Brain pericyte (primary cell): ENCODE data around the gene CCDC78.
"Not testable (repeated sequence)": the region's sequence is repeated elsewhere in the genome, so short reads cannot be mapped to it uniquely, and the experiment has no call there.

ENCODE experiments used
- DNase-seq: peaks from one replicate; pipeline ENCODE4 v3.0.0-alpha.2; 2012; ENCODE audit warnings: low read depth, low spot score

The CCDC78 gene

GRCh38 chr16:760545-761343, 34.5 kb upstream of the CCDC78 start, which contains the start of gene MSLN:
TSS of gene MSLN (plus strand) at chr16:760734. CDS start at chr16:762681, 1,947 bp downstream.
- no peak for DNase-seq

GRCh38 chr16:760065-760464, 33.8 kb upstream of the CCDC78 start:
- no peak for DNase-seq

- no peak for DNase-seq
These were observed 33.1 kb upstream of the CCDC78 start for GRCh38 chr16:759110-759910.

DNA sequence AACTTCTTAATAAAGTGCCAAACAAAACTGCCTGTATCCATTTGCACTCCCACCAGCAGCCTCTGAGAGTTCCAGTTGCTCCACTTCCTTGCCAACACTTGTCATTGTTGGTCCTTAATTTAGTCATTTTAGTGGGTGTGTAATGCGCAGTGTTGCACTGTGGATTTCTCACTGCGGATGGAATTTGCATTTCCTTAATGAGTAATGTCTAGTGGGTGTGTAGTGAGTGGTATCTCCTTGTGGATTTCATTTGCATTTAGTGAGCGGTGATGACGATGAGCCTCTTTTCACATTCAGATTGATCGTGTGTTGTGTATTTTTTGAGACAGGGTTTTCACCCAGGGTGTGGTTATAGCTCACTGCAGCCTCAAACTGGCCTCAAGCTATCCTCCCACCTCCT, 30.2 kb upstream of the CCDC78 start:
- DNase-seq = no peak

GRCh38 chr16:754656-755055, 28.4 kb upstream of the CCDC78 start:
- no peak for DNase-seq

DNA sequence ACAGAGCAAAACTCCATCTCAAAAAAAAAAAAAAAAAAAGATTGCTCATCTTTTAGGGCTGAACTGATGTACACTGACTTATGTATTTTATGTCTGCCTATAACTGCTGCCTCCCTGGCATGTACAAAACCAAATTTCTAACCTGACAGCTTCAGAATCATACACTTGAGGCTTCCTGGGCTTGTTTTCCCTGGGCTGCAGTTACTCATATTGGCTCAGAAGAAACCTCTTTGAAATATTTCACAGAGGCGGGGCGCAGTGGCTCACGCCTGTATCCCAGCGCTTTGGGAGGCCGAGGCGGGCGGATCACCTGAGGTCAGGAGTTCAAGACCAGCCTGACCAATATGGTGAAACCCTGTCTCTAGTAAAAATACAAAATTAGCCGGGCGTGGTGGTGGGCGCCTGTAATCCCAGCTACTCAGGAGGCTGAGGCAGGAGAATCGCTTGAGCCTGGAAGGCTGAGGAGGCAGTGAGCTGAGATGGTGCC, 27.9 kb upstream of the CCDC78 start:
- not testable (repeated sequence) for DNase-seq

DNA sequence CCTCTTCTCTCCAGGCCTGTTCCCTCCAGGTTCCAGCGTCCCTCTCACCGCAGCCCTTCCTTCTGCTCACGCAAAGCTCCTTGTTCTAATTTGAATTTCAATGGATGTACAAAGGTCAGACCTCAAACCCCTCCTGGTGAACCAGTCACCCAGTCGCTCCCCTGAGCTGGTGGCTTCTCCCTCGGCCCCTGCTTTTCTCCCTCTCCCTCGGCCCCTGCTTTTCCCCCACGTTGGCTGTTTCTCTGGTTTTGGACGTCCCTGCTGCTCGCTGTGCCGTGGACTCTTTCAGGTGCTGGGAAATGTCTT, 25.7 kb upstream of the CCDC78 start:
- no peak for DNase-seq

DNA sequence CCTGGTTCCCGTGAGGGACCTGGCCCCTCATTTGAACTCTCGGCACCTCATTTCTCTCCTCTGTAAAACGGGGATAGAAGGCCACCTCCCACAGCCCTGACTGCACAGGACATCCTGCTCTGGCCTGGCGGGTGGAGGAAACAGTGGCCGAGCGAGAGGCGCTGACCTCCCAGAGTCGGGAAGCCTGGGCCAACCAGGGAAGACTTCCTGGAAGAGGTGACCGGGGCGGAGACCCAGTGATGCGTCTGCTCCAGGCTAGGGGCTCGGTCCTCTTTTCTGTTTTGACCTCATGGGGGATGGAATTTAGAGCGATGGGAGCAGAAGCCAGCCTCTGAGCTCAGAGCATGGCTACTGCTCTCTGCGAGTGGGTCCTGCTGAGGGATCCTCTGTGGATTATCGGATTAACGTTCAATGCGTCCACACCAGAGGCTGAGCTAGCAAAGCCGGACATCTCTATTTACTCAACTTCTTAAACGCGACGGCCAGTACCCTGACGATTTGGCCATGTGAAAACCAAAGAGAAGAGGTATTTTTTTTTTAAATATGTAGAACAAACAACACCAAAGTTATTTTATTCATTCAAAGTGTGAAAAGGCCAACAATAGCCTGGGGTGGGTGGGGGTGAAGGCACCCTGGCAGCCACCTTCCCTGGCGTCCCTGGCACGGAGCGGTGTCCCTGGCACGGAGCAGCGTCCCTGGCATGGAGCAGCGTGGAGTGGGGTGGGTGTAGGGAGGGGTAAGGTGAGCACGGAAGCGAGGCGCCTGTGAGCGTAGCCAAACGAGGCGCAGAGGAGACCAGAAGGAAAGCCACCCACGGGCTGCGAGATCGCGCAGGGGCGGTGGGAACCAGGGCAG, 25.1 kb upstream of the CCDC78 start:
- DNase-seq = no peak

DNA sequence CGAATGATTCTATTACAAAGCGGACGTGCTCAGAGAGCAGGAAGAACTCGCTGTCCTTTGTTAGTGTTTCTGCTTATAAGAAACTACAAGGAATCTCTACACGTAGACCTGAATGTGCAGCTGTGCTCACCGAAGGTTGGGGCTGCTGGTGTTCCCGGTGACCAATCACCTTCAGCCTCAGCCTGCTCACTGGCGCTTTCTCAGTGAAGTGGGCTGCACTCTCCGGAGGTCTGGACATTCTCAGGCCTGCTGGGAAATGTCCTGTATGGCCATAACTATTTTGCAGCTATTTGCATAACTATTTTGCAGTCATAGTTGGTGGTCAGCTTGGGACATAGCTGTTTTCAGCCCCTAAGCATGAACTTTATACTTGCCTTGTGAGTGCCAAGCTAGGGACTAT, 24.2 kb upstream of the CCDC78 start:
- DNase-seq = no peak

GRCh38 chr16:749010-749409, 22.8 kb upstream of the CCDC78 start:
- DNase-seq = no peak

DNA sequence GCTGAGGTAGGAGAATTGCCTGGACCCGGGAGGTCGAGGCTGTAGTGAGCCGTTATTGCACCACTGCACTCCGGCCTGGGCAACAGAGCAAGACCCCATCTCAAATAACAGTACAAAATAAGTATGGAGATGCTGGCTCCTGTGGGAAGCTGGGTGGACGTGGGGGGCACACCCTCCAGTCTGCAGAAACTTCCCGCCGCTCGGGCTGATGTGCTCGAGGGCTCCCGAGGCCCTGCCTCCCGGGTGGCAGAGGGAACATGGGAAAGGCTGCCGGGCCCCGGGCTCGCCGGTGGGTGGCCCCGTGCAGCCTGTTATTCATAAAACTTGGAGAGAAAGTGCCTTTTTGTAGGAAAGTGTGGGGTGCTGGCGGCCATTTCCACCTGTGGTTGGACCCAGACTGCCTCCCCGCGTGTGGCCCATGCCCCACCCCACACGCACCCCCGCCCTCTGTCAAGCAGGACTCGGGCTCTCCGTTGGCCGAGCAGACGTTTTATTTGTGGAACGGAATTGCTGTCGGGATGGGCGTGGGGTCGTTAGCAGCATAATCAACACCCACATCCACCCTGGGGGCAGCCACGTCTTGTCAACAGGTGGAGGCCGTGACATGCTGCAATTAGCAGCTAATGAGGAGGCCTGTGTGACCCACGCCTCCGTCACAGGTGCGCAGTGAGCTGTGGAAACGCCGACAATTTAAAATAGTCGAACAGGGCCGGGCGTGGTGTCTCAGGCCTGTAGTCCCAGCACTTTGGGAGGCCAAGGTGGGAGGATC, 21.9 kb upstream of the CCDC78 start:
- no peak for DNase-seq

- no peak for DNase-seq
These were observed 20.4 kb upstream of the CCDC78 start for GRCh38 chr16:746637-747036.

DNA sequence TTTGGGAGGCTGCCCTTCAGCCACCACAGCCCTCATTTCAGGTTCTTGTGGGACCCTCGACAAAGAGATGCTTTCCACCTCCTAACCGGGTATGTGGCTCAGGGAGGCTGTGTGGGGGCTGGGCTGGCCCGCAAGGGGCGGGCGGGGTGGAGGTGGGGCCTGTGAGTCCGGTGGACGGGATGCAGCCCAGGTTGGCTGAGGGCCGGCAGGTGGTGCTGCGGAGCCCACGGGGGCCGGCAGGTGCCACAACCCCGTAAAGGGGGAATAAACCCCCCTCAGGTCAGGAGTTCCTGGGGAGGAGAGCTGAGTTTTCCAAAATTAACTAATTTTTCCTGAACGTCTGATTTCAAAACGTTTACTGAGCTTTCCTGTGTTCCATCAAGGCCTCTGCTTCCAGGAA, 19.5 kb upstream of the CCDC78 start:
- no peak for DNase-seq

- no peak for DNase-seq
These were observed 17.7 kb upstream of the CCDC78 start for GRCh38 chr16:743794-744500.

DNA sequence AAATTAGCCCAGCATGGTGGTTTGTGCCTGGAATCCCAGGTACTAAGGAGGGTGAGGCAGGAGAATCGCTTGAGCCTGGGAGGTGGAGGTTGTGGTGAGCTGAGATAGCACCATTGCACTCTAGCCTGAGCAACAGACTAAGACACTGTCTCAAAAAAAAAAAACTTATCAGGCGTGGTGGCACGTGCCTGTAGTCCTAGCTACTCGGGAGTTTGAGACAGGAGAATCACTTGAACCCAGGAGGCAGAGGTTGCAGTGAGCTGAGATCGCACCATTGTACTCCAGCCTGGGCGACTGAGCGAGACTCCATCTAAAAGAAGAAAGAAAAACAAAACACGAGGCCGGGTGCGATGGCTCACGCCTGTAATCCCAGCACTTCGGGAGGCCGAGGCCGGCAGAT, 16.7 kb upstream of the CCDC78 start:
- not testable (repeated sequence) for DNase-seq

GRCh38 chr16:741986-742629, 15.9 kb upstream of the CCDC78 start:
- DNase-seq = no peak

DNA sequence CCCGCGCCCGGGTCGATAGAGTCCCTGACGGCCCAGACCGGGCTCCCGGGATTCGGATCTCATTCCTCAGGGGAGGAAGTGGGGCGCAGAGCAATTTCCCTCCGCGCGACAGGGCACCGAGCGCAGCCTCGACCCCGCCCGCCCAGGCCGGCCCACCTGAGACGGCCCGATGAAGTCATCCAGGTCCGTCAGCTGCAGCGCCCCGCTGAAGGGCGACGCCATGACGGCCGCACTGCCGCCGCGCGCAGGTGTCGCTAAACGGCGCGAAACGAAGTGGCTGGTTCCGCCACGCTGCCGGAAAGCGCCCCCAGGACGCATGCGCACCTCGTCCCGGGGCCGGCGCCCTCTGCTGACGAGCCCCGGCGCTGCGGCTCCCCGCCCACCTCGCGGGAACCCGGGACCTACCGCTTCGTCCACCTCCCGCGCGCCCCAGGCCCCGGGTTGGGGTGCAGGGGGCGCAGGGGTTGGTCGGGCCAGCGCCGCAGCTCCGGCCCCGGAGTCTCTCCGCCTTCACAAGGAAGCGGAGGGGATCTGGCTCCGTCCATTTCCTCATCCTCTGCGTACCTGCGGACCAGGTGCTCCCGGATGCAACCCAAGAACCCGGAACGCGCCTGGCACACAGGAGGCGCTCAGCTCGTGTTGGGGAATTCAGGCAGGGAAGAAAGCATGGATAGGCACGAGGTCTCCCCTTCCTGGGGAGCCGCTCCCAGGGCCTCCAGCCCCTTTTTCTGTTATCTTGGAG, 14.7 kb upstream of the CCDC78 start, which contains the start of gene CIAO3:
Gene CIAO3, minus strand, starts transcription at position 234 of the 742 bp plus-strand sequence. Its CDS starts 12 bp downstream, at position 222.
- peak; percentile 60 for DNase-seq

DNA sequence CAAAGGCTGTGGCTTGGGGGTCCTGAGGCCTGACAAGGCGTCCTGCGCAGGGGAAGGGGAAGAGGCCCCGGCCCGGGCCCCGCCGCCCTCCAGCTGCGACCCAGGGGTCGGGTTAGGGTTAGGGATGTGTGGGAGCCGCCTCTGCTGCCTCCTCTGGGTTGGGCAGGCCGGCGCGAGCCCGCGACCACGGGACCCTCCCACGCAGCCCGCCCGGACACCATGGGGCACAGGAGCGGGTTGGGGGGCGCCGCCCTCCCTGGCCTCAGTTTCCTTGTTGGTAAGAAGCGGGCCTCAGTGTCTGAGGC, 14.2 kb upstream of the CCDC78 start:
- DNase-seq = no peak
